Measurements from ENCODE around the gene JADE3.

Gene JADE3

GRCh38 chrX:47026198-47026597, 114.0 kb downstream of the JADE3 start:
- no peak for DNase-seq (ENCODE audit: low read depth in 3 of 3)

DNA sequence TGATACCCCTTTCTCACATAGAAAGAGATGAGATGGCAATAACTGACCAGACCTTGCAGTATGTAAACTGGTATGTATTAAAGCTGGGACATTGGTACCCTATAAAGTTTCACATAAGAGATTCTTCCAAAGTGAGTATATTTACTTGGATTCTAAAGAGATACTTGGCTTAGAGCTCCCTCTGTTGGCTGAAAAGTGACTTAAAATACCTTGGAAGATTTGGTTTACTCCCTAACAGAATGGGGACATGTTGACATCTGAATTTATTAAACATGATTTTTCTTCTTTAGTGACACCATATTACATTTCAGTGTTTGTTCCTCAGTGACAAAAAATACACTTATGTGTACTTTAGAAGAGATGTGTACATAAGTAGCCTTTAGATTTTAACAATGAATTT, 118.1 kb downstream of the JADE3 start:
- DNase-seq (ENCODE audit: low read depth in 3 of 3) = no peak

DNA sequence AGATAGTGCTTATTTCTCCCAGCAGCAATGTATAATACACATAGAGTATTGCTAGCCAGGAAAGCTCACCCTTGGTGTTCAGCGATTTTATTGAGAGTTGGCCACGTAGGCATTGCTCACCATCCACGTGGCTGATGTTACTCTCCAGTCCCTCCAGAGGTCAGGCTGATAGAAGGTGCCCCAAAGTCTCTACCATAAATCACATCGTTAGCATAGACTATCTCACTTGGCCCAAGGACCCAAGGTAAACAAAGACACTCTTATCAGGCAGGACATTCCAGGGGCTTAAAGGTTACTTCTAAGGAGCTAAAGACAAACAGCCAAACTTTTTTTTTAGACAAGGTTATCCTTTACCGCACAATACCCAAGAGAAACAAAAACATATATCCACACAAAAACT, 135.8 kb downstream of the JADE3 start:
- no peak for DNase-seq (ENCODE audit: low read depth in 3 of 3)

- no peak for DNase-seq (ENCODE audit: low read depth in 3 of 3)
Measured at GRCh38 chrX:47059142-47059874, 147.1 kb downstream of the JADE3 start.

DNA sequence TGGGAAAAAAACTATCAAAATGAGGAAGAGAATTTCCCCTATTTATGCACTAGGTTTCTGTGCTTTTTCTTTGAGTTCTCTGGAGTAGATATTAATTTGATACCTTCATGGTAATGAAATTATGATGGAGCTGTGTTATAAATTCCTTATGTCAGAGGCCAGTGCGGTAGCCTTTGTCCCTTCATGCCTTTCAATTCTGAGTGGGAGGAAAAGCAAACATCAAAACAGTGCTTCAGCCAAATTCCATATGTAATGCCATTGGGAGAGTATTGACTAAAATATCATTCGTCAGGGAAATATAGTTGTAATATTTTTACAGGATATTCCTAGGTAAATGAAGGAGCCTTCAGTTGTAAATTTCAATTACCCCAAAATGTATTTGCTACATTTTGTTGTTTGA, 148.5 kb downstream of the JADE3 start:
- DNase-seq (ENCODE audit: low read depth in 3 of 3) = no peak

DNA sequence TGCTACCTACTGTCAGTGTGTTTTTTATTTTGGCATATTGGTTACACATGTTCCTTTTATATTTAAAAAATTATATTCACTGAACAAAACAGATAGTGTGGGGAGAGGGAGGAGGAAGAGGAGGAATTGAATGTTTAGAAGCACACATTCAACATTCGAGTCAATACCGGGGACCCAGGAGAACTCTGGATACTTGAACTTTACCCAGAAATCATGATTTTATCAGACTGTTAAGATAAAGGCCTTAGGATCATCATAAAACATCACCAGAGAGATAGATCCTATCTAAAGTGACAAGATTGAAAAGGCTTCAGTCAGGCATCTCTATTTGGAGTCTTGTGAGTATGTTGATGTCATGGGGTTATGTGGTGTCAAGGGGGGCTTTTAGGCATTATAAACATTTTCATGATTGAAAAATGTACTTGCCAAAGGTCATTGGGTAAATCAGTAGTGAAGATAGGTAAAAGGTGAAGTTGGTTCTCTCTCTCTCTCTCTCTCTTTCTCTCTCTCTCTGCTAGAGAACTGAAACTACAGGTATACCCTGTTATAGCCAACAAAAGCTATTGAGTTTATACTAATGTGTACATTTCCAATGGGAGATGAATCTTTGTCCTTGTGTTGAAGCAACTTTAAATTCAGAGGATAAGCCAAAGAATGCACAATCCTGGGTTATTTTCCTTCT, 149.2 kb downstream of the JADE3 start:
- no peak for DNase-seq (ENCODE audit: low read depth in 3 of 3)

- no peak for DNase-seq (ENCODE audit: low read depth in 3 of 3)
Measured at GRCh38 chrX:47063179-47063578, 151.0 kb downstream of the JADE3 start.

GRCh38 chrX:47068214-47068613, 156.0 kb downstream of the JADE3 start:
- no peak for DNase-seq (ENCODE audit: low read depth in 3 of 3)

DNA sequence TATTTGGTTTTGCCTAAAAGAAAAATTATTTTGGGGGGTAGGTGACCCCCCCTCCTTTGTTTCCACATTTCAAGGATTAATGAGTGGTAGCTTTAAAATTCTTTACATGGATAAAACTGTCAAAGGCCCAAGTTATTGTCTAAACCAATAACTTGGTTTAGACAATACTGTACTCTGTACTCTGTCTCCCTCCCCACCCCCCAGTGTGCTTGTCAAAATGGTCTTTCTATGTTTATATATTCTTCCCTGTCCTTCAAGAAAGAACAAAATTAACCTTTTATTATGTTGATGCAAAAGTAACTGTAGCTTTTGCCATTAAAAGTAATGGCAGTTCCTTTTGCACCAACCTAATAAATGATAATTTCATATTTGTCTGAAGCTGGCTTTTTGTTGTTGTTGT, 156.5 kb downstream of the JADE3 start:
- no peak for DNase-seq (ENCODE audit: low read depth in 3 of 3)

DNA sequence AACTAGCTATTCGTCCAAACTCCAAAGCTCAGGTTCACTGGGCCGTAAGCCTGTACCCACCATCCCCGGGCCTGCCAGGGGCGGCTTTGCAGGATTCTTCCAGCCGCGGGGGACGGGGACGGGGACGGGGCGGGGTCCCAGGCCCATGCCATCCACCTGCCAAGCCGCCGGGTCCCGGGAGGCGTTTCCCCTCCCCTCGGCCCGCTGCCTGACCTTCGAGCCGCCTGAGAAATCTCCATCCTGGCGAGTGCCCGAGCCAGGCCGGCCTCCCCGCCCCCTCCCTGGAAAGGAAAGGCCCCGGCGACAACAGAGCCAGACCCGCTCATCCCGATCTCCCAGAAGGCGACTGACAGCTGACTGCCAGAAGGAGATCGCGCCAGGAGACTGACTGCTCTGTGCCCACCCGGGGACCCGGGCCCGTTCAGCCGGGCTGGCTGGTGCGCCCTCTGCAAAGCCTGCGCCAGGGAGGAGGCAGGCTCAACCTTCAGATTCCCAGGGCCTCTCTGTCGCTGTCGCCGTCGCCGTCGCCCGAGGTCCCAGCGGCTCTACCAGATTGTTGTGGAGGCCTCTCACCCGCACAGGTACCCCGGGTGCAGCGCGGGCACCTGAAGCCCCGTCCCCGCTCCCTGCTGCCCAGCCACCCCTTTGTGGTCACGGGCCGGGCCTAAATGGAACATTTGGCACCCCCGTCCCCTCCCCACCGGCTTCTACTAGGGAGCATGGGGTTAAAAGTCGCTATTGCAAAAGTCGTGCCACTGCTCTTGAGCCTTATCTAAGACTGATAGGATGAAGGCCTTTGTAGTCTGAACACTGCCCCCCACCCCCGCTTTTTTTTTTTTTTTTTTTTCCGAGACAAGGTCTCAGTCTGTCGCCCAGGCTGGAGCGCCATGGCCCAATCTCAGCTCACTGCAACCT, 166.2 kb downstream of the JADE3 start, which contains the start of gene RGN:
TSS of gene RGN (plus strand) at position 315 of the 915 bp plus-strand sequence. CDS start 2,702 bp downstream, outside the sequence.
- DNase-seq (ENCODE audit: low read depth in 3 of 3) = no peak

DNA sequence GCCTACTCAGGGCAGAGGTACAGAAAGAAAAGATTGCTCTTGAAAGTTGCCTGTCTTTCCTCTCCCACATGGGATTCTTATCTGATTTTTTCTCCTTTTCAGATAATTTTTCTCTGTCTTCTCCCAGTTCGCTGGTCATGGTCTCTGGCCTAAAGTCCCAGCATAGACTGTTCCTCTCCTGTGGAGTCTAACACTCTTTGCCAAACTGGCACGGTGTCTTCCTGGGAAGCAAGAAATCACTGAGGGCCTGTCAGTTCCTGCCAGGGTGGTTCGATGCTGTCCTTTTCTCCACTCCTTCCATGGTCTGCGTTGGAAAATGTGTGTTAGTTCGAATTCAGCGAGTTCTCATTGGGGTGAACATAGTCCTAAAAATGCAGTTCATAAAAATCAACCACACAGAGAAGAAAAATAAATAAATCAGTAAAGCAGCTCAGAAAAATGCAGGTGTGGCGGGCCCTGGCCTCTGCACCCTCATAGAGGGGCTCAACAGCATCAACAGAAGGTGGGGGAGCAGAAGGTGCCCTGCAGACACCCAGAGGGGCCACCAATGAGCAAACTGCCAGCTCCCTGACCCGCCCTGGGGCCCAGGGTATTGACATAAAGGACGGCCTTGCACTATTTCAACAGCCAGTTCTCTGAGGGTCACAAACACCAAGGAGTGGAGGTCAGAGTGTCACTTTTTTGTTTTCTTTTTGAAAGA, 168.1 kb downstream of the JADE3 start:
- DNase-seq (ENCODE audit: low read depth in 3 of 3) = no peak

DNA sequence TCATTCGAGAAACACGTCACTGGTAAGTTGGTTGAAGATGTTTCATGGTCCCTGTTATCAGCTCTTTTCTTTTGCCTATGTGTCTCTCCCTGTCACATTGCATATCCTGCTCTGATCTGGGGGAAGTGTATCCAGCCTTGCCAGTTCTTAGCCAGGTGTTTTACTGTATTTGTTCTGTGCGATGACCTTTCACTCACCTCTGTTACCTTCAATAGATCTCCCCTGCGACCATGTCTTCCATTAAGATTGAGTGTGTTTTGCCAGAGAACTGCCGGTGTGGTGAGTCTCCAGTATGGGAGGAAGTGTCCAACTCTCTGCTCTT, 168.7 kb downstream of the JADE3 start:
- DNase-seq (ENCODE audit: low read depth in 3 of 3) = no peak

- no peak for DNase-seq (ENCODE audit: low read depth in 3 of 3)
Measured at GRCh38 chrX:47091149-47091775, 179.0 kb downstream of the JADE3 start.

DNA sequence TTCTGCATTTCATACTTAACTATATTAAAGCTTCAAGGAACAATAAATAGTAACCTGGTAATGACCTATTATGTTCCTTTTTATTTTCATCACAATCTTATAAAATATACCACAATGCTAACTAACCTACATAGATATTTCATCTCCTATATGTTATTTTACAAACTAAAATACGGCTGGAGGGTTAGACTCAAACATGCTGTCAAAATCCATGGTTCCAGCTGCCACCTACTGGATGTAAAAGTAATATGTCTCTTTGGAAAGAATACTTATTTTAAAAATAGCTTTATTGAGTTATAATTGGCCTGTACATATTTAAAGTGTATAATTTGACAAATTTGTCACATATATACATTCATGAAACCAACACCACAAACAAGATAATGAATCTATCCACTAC, 181.0 kb downstream of the JADE3 start:
- no peak for DNase-seq (ENCODE audit: low read depth in 3 of 3)

- no peak for DNase-seq (ENCODE audit: low read depth in 3 of 3)
Measured at GRCh38 chrX:47093860-47094259, 181.6 kb downstream of the JADE3 start.

DNA sequence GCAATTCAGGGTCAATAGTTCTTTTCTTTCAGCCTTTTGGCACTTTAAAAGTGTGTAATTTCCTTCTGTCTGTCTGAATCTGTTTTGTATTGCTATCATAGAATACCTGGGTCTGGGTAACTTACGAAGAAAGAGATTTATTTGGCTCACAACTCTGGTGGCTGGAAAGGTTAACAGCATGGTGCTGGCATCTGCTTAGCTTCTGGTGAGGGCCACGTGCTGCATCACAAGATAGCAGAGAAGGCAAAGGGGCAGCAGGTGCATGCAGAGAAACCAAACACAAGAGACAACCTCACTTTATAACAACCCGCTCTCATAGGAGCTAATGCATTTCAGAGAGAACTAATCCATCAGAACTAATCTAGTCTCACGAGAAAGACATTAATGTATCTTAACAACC, 184.8 kb downstream of the JADE3 start:
- no peak for DNase-seq (ENCODE audit: low read depth in 3 of 3)

GRCh38 chrX:47098338-47099094, 186.3 kb downstream of the JADE3 start:
- no peak for DNase-seq (ENCODE audit: low read depth in 3 of 3)

DNA sequence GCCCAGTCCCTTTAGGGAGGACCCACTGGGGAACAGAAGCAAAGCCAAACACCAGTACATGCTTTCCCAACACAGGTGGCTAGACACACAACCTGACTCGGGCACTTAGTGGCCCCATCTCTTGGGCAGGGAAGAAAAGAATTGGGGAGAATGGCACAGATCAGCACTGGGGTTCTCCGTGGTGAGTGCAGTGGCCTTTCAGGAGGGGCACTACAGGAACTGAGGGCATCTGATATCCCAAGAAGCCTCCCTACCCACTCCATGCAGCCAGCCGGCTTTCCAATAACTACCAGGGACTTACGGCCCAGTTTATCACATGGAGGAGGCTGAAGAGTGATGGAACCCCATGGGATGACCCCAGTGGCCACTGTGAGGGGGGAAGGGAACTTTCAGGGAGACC, 189.0 kb downstream of the JADE3 start:
- DNase-seq (ENCODE audit: low read depth in 3 of 3) = no peak

All from stimulated activated CD4-positive, alpha-beta T cell treated with anti-CD3 and anti-CD28 coated beads, TNF-alpha, amount 100 ng/mL, for 24 hours (primary cell).